Amniotic stem cell (primary cell): ENCODE results near the gene STAT5A.
A peak's percentile ranks its signal among the peaks of the same experiment; 100 is the strongest.

ENCODE experiments used
- DNase-seq: peaks from one replicate; lab custom pipeline; 2025; lab: John Stamatoyannopoulos, UW

STAT5A gene

GRCh38 chr17:42268236-42268635 is 20.1 kb upstream of the STAT5A start:
- DNase-seq = no peak

GRCh38 chr17:42270170-42270535 is 18.1 kb upstream of the STAT5A start:
- no peak for DNase-seq

GRCh38 chr17:42270596-42270995 is 17.7 kb upstream of the STAT5A start:
- DNase-seq = no peak

- DNase-seq = no peak
Measured at GRCh38 chr17:42271006-42271778, 17.1 kb upstream of the STAT5A start.

GRCh38 chr17:42271779-42272035 is 16.6 kb upstream of the STAT5A start:
- DNase-seq = no peak

- no peak for DNase-seq
Measured at GRCh38 chr17:42272162-42272907, 16.0 kb upstream of the STAT5A start.

GRCh38 chr17:42273474-42274252 is 14.6 kb upstream of the STAT5A start:
- no peak for DNase-seq

- no peak for DNase-seq
Measured at GRCh38 chr17:42274253-42274542, 14.1 kb upstream of the STAT5A start.

- DNase-seq = no peak
Measured at GRCh38 chr17:42274812-42275526, 13.3 kb upstream of the STAT5A start.

GRCh38 chr17:42275527-42276358 is 12.6 kb upstream of the STAT5A start:
- DNase-seq = no peak

- peak; percentile 30 for DNase-seq
Measured at GRCh38 chr17:42276359-42276608, 12.0 kb upstream of the STAT5A start, which contains the start of gene STAT5B. STAT5B (minus strand) TSS chr17:42276391; CDS start chr17:42232127, 44,264 bp downstream.

- peak; percentile 62 for DNase-seq
Measured at GRCh38 chr17:42276609-42277341, 11.5 kb upstream of the STAT5A start.

GRCh38 chr17:42277342-42277712 is 11.0 kb upstream of the STAT5A start:
- no peak for DNase-seq

- DNase-seq = no peak
Measured at GRCh38 chr17:42279776-42280630, 8.3 kb upstream of the STAT5A start.

- DNase-seq = no peak
Measured at GRCh38 chr17:42281571-42282096, 6.7 kb upstream of the STAT5A start.

GRCh38 chr17:42282478-42283080 is 5.7 kb upstream of the STAT5A start:
- no peak for DNase-seq

GRCh38 chr17:42283241-42284023 is 4.9 kb upstream of the STAT5A start:
- DNase-seq = no peak

GRCh38 chr17:42284024-42284369 is 4.3 kb upstream of the STAT5A start:
- DNase-seq = no peak

- no peak for DNase-seq
Measured at GRCh38 chr17:42284566-42284965, 3.7 kb upstream of the STAT5A start.
